Measurements from ENCODE around the gene RAPGEF1. TPM values are rescaled to one million over a fixed set of nuclear protein-coding genes. Genes with fewer than 3 reads are reported as not detected.

Gene RAPGEF1
- polyA plus RNA-seq, 1 donor from 2014 or later = 23.6 TPM

DNA sequence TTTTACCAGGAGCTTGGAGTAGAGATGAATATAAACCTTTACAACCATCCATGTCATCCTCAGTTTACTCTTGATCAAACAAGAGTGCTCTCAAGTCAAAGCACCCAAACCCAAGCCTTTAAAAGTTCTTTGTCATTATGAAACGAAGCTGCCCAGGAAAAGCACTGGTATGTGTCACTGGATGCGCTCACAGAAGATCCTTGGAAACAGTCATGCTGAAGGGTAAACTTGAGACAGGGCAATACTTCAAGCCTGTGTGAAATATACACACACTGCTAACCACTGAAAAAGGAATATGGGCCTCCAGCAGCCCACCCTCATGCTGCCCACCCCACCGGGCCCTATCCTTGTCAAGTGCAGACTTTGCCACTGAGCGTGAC, 110.1 kb downstream of the RAPGEF1 start:
- Histone ChIP-seq H4K20me1 (ENCODE audit: insufficient read depth) (no peaks in the 10 kb centered on the region), H3K9me3 (ENCODE audit: low read length) (no peaks in the 10 kb centered on the region), H3K27ac (ENCODE audit: low read length) (no peak overlapping the region), H3K9ac (ENCODE audit: low read length) (no peak overlapping the region), H3K27me3 (ENCODE audit: insufficient read depth, low read depth, low read length) (no peaks in the 10 kb centered on the region), H3K4me3 (ENCODE audit: low read length) (no peak overlapping the region), H3F3A (ENCODE audit: insufficient read depth, low read length, poor library complexity, severe bottlenecking) (no peaks in the 10 kb centered on the region), H3K79me2 (replicated peaks; ENCODE audit: insufficient read depth, low read length) (no peaks in the 10 kb centered on the region), H3K36me3 (ENCODE audit: insufficient read depth, low read length) (no peaks in the 10 kb centered on the region), H3K4me2 (ENCODE audit: low read length) (no peak overlapping the region), H3K9me2 (ENCODE audit: insufficient read depth, low read length) (no peaks in the 10 kb centered on the region), H2AFZ (ENCODE audit: low read depth, low read length) (no peak overlapping the region)
- TF ChIP-seq TAF1 (IDR thresholded peaks at IDR 0.05; ENCODE audit: low read depth) (no peak), POLR2AphosphoS5 (IDR thresholded peaks at IDR 0.05) (no peak), RAD21 (conservative IDR thresholded peaks at IDR 0.05) (no peak), EP300 (conservative IDR thresholded peaks at IDR 0.05; ENCODE audit: poor library complexity, severe bottlenecking) (no peak), SMC3 (conservative IDR thresholded peaks at IDR 0.05; ENCODE audit: poor library complexity) (no peak), EZH2 (IDR thresholded peaks at IDR 0.05; ENCODE audit: borderline replicate concordance, insufficient read depth, low read length, poor library complexity, severe bottlenecking) (no peak)
- TF ChIP-seq, protein P1, sequence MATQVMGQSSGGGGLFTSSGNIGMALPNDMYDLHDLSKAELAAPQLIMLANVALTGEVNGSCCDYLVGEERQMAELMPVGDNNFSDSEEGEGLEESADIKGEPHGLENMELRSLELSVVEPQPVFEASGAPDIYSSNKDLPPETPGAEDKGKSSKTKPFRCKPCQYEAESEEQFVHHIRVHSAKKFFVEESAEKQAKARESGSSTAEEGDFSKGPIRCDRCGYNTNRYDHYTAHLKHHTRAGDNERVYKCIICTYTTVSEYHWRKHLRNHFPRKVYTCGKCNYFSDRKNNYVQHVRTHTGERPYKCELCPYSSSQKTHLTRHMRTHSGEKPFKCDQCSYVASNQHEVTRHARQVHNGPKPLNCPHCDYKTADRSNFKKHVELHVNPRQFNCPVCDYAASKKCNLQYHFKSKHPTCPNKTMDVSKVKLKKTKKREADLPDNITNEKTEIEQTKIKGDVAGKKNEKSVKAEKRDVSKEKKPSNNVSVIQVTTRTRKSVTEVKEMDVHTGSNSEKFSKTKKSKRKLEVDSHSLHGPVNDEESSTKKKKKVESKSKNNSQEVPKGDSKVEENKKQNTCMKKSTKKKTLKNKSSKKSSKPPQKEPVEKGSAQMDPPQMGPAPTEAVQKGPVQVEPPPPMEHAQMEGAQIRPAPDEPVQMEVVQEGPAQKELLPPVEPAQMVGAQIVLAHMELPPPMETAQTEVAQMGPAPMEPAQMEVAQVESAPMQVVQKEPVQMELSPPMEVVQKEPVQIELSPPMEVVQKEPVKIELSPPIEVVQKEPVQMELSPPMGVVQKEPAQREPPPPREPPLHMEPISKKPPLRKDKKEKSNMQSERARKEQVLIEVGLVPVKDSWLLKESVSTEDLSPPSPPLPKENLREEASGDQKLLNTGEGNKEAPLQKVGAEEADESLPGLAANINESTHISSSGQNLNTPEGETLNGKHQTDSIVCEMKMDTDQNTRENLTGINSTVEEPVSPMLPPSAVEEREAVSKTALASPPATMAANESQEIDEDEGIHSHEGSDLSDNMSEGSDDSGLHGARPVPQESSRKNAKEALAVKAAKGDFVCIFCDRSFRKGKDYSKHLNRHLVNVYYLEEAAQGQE (IDR thresholded peaks at IDR 0.05; ENCODE audit: borderline replicate concordance) = no peak
- TF ChIP-seq, protein P2, sequence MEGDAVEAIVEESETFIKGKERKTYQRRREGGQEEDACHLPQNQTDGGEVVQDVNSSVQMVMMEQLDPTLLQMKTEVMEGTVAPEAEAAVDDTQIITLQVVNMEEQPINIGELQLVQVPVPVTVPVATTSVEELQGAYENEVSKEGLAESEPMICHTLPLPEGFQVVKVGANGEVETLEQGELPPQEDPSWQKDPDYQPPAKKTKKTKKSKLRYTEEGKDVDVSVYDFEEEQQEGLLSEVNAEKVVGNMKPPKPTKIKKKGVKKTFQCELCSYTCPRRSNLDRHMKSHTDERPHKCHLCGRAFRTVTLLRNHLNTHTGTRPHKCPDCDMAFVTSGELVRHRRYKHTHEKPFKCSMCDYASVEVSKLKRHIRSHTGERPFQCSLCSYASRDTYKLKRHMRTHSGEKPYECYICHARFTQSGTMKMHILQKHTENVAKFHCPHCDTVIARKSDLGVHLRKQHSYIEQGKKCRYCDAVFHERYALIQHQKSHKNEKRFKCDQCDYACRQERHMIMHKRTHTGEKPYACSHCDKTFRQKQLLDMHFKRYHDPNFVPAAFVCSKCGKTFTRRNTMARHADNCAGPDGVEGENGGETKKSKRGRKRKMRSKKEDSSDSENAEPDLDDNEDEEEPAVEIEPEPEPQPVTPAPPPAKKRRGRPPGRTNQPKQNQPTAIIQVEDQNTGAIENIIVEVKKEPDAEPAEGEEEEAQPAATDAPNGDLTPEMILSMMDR (IDR thresholded peaks at IDR 0.05; ENCODE audit: poor library complexity, severe bottlenecking) = no peak

DNA sequence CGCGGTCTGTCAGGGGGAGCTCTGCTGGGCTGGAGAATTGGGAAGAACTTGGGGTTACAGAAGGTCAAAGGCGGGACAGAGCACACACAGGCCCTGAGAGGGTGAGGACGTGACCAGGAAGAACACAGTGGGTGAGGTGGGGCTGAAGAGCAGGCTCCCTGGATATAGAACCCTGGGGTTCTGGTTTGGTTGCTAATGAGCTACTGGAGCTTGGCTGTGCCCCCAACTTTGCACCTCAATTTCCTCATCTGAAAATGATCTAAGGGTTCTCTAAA, 110.7 kb downstream of the RAPGEF1 start:
- Histone ChIP-seq H3K4me2 (ENCODE audit: low read length) (no peak overlapping the region), H4K20me1 (ENCODE audit: insufficient read depth) (no peaks in the 10 kb centered on the region), H3K9me3 (ENCODE audit: low read length) (no peaks in the 10 kb centered on the region), H3K36me3 (ENCODE audit: insufficient read depth, low read length) (no peaks in the 10 kb centered on the region), H2AFZ (ENCODE audit: low read depth, low read length) (no peak overlapping the region), H3K4me3 (ENCODE audit: low read length) (no peak overlapping the region), H3K79me2 (replicated peaks; ENCODE audit: insufficient read depth, low read length) (no peaks in the 10 kb centered on the region), H3K27ac (ENCODE audit: low read length) (no peak overlapping the region), H3F3A (ENCODE audit: insufficient read depth, low read length, poor library complexity, severe bottlenecking) (no peaks in the 10 kb centered on the region), H3K9ac (ENCODE audit: low read length) (no peak overlapping the region), H3K27me3 (ENCODE audit: insufficient read depth, low read depth, low read length) (no peaks in the 10 kb centered on the region), H3K9me2 (ENCODE audit: insufficient read depth, low read length) (no peaks in the 10 kb centered on the region)
- TF ChIP-seq TAF1 (IDR thresholded peaks at IDR 0.05; ENCODE audit: low read depth) = no peak
- no peak for TF ChIP-seq EP300 (conservative IDR thresholded peaks at IDR 0.05; ENCODE audit: poor library complexity, severe bottlenecking)
- no peak for TF ChIP-seq MXI1 (conservative IDR thresholded peaks at IDR 0.05; ENCODE audit: poor library complexity, severe bottlenecking)
